ENCODE data around the gene ENAH. TPM values are rescaled to one million over a fixed set of nuclear protein-coding genes. Genes with fewer than 3 reads are reported as not detected.

The ENAH gene
- total RNA-seq, 4 donors from 2014 or later, result 31.4 to 56.3 (median 45.3) TPM

GRCh38 chr1:225567789-225568188 lies 85.1 kb downstream of the ENAH start:
- H3K27me3 ChIP-seq, result no peaks in the 10 kb centered on the region
- no peaks in the 10 kb centered on the region for H3K36me3 ChIP-seq
- WGBS, 2 donors, result 78 to 79% methylated on average over 2 of the region's 2 CpGs
- H3K9me3 ChIP-seq, result no peaks in the 10 kb centered on the region
- no peak overlapping the region for H3K4me3 ChIP-seq
- TF ChIP-seq EP300 (IDR thresholded peaks at IDR 0.05) (no peak), CTCF (IDR thresholded peaks at IDR 0.05) (no peak), POLR2A (IDR thresholded peaks at IDR 0.05) (no peak)
- DNase-seq (ENCODE audit: low spot score in 2 of 2), result no peak
- no peak overlapping the region for H3K27ac ChIP-seq
- H3K4me1 ChIP-seq, result peaks cover 0 to 25% (median 0%) of the 10 kb centered on the region in 4 donors

- WGBS, 2 donors, result 66 to 78% methylated on average over 7 of the region's 7 CpGs
- H3K4me1 ChIP-seq, result peaks cover 0 to 21% (median 0%) of the 10 kb centered on the region in 4 donors
- no peaks in the 10 kb centered on the region for H3K9me3 ChIP-seq
- no peak overlapping the region for H3K4me3 ChIP-seq
- TF ChIP-seq CTCF (IDR thresholded peaks at IDR 0.05) (no peak), POLR2A (IDR thresholded peaks at IDR 0.05) (no peak), EP300 (IDR thresholded peaks at IDR 0.05) (peak in 1 of 2 donors; percentile 74)
- peak in 1 of 2 donors; percentile 41 for DNase-seq (ENCODE audit: low spot score in 2 of 2)
- no peaks in the 10 kb centered on the region for H3K27me3 ChIP-seq
- peak overlapping the region in 2 of 4 donors; percentile 56 to 58 for H3K27ac ChIP-seq
- H3K36me3 ChIP-seq, result no peaks in the 10 kb centered on the region
Measured at GRCh38 chr1:225565847-225566246, 87.1 kb downstream of the ENAH start.

GRCh38 chr1:225561675-225562074 lies 91.2 kb downstream of the ENAH start:
- peaks cover 0 to 11% (median 0%) of the 10 kb centered on the region in 3 donors for H3K36me3 ChIP-seq
- H3K27ac ChIP-seq, result no peak overlapping the region
- TF ChIP-seq CTCF (IDR thresholded peaks at IDR 0.05), result no peak
- H3K4me3 ChIP-seq, result no peak overlapping the region
- peaks cover 0 to 16% (median 0%) of the 10 kb centered on the region in 4 donors for H3K4me1 ChIP-seq
- peaks cover 0 to 15% (median under 1%) of the 10 kb centered on the region in 4 donors for H3K9me3 ChIP-seq
- 91 to 95% methylated on average over 5 of the region's 5 CpGs for WGBS, 2 donors
- no peak for DNase-seq (ENCODE audit: low spot score in 2 of 2)
- H3K27me3 ChIP-seq, result no peaks in the 10 kb centered on the region

GRCh38 chr1:225559902-225560301 lies 93.0 kb downstream of the ENAH start:
- peaks cover 0 to 17% (median 2%) of the 10 kb centered on the region in 4 donors for H3K9me3 ChIP-seq
- H3K4me3 ChIP-seq, result no peak overlapping the region
- DNase-seq (ENCODE audit: low spot score in 2 of 2), result no peak
- peaks cover 0 to 14% (median 0%) of the 10 kb centered on the region in 3 donors for H3K36me3 ChIP-seq
- TF ChIP-seq CTCF (IDR thresholded peaks at IDR 0.05) (no peak), EP300 (IDR thresholded peaks at IDR 0.05) (no peak), POLR2A (IDR thresholded peaks at IDR 0.05) (no peak)
- no peaks in the 10 kb centered on the region for H3K27me3 ChIP-seq
- H3K27ac ChIP-seq, result no peak overlapping the region
- peaks cover 0 to under 1% (median 0%) of the 10 kb centered on the region in 4 donors for H3K4me1 ChIP-seq
- WGBS, 2 donors, result 94 to 100% methylated on average over 3 of the region's 3 CpGs

GRCh38 chr1:225559326-225559725 lies 93.6 kb downstream of the ENAH start:
- peaks cover 0 to 14% (median 0%) of the 10 kb centered on the region in 3 donors for H3K36me3 ChIP-seq
- DNase-seq (ENCODE audit: low spot score in 2 of 2), result no peak
- H3K4me3 ChIP-seq, result no peak overlapping the region
- H3K9me3 ChIP-seq, result peaks cover 0 to 17% (median 2%) of the 10 kb centered on the region in 4 donors
- no peaks in the 10 kb centered on the region for H3K27me3 ChIP-seq
- no peaks in the 10 kb centered on the region for H3K4me1 ChIP-seq
- H3K27ac ChIP-seq, result no peak overlapping the region
- no peak for TF ChIP-seq CTCF (IDR thresholded peaks at IDR 0.05)
- no peak for TF ChIP-seq POLR2A (IDR thresholded peaks at IDR 0.05)
- TF ChIP-seq EP300 (IDR thresholded peaks at IDR 0.05), result no peak
- 96% methylated on average over 2 of the region's 2 CpGs for WGBS, 2 donors
